ENCODE results near the gene OR1S1. TPM values are rescaled to one million over a fixed set of nuclear protein-coding genes. Genes with fewer than 3 reads are reported as not detected.

Gene OR1S1
- total RNA-seq, 6 donors from 2014 or later, result 0.61 TPM; not detected in 5

- no peaks in the 10 kb centered on the region for H3K4me1 ChIP-seq
- 82 to 85% methylated on average over 6 of the region's 6 CpGs for WGBS, 2 donors
- no peak for DNase-seq
- ATAC-seq (ENCODE audit: low FRiP score in 2 of 2), result no peak
- TF ChIP-seq CTCF (IDR thresholded peaks at IDR 0.05) (no peak), POLR2AphosphoS5 (IDR thresholded peaks at IDR 0.05) (no peak), EP300 (IDR thresholded peaks at IDR 0.05) (no peak), POLR2A (IDR thresholded peaks at IDR 0.05) (no peak)
- no peak overlapping the region for H3K27ac ChIP-seq
- no peaks in the 10 kb centered on the region for H3K9me3 ChIP-seq
- H3K36me3 ChIP-seq, result no peaks in the 10 kb centered on the region
- no peak overlapping the region for H3K4me3 ChIP-seq
- H3K27me3 ChIP-seq, result no peaks in the 10 kb centered on the region
Measured at GRCh38 chr11:58178444-58178843, 34.1 kb upstream of the OR1S1 start.

- no peak overlapping the region for H3K27ac ChIP-seq
- 82 to 89% methylated on average over 7 of the region's 7 CpGs for WGBS, 2 donors
- no peaks in the 10 kb centered on the region for H3K4me1 ChIP-seq
- DNase-seq, result no peak
- no peaks in the 10 kb centered on the region for H3K27me3 ChIP-seq
- H3K9me3 ChIP-seq, result no peaks in the 10 kb centered on the region
- no peaks in the 10 kb centered on the region for H3K36me3 ChIP-seq
- no peak for ATAC-seq (ENCODE audit: low FRiP score in 2 of 2)
- no peak overlapping the region for H3K4me3 ChIP-seq
- no peak for TF ChIP-seq EP300 (IDR thresholded peaks at IDR 0.05)
- no peak for TF ChIP-seq POLR2AphosphoS5 (IDR thresholded peaks at IDR 0.05)
- TF ChIP-seq POLR2A (IDR thresholded peaks at IDR 0.05), result no peak
- no peak for TF ChIP-seq CTCF (IDR thresholded peaks at IDR 0.05)
Measured at GRCh38 chr11:58179648-58180047, 32.9 kb upstream of the OR1S1 start.

- H3K9me3 ChIP-seq, result no peaks in the 10 kb centered on the region
- H3K27ac ChIP-seq, result no peak overlapping the region
- no peaks in the 10 kb centered on the region for H3K4me1 ChIP-seq
- DNase-seq (no peak), ATAC-seq (ENCODE audit: low FRiP score in 2 of 2) (no peak)
- no peak for TF ChIP-seq EP300 (IDR thresholded peaks at IDR 0.05)
- TF ChIP-seq POLR2A (IDR thresholded peaks at IDR 0.05), result no peak
- no peak for TF ChIP-seq CTCF (IDR thresholded peaks at IDR 0.05)
- no peak for TF ChIP-seq POLR2AphosphoS5 (IDR thresholded peaks at IDR 0.05)
- no peaks in the 10 kb centered on the region for H3K27me3 ChIP-seq
- no peaks in the 10 kb centered on the region for H3K36me3 ChIP-seq
- H3K4me3 ChIP-seq, result no peak overlapping the region
- 93 to 96% methylated on average over 4 of the region's 4 CpGs for WGBS, 2 donors
Measured at GRCh38 chr11:58186938-58187337, 25.6 kb upstream of the OR1S1 start.

- ATAC-seq (ENCODE audit: low FRiP score in 2 of 2) (no peak), DNase-seq (no peak)
- H3K4me1 ChIP-seq, result no peaks in the 10 kb centered on the region
- no peaks in the 10 kb centered on the region for H3K36me3 ChIP-seq
- H3K4me3 ChIP-seq, result no peak within 1 kb of the TSS
- WGBS, 2 donors, result 92 to 95% methylated on average over 2 of the region's 2 CpGs
- H3K27ac ChIP-seq, result no peak within 1 kb of the TSS
- H3K9me3 ChIP-seq, result no peaks in the 10 kb centered on the region
- H3K27me3 ChIP-seq, result no peaks in the 10 kb centered on the region
- TF ChIP-seq POLR2A (IDR thresholded peaks at IDR 0.05) (no peak), CTCF (IDR thresholded peaks at IDR 0.05) (no peak), EP300 (IDR thresholded peaks at IDR 0.05) (no peak), POLR2AphosphoS5 (IDR thresholded peaks at IDR 0.05) (no peak)
Measured at GRCh38 chr11:58188770-58189169, 23.8 kb upstream of the OR1S1 start, which contains the start of gene OR9Q2. Gene OR9Q2 (plus strand): TSS chr11:58189070. CDS start chr11:58190491, 1,421 bp downstream.

GRCh38 chr11:58192229-58192628 is 20.3 kb upstream of the OR1S1 start:
- Histone ChIP-seq H3K4me1 (no peaks in the 10 kb centered on the region), H3K27me3 (no peaks in the 10 kb centered on the region), H3K4me3 (no peak overlapping the region), H3K9me3 (peaks cover 0 to under 1% (median 0%) of the 10 kb centered on the region in 4 donors), H3K27ac (no peak overlapping the region), H3K36me3 (no peaks in the 10 kb centered on the region)
- TF ChIP-seq POLR2A (IDR thresholded peaks at IDR 0.05), result no peak
- TF ChIP-seq CTCF (IDR thresholded peaks at IDR 0.05), result no peak
- TF ChIP-seq POLR2AphosphoS5 (IDR thresholded peaks at IDR 0.05), result no peak
- no peak for TF ChIP-seq EP300 (IDR thresholded peaks at IDR 0.05)
- WGBS, 2 donors, result 77 to 78% methylated on average over 3 of the region's 3 CpGs
- no peak for ATAC-seq (ENCODE audit: low FRiP score in 2 of 2)
- DNase-seq, result no peak
